Activated naive CD8-positive, alpha-beta T cell treated with anti-CD3 and anti-CD28 coated beads, Interleukin-2, amount 50 U/mL, for 24 hours (primary cell): Measurements from ENCODE around the gene SLC25A1.

Source experiments
- ATAC-seq: fragments of 150-1000 bp; cut with Tn5 transposase; one replicate; pipeline ENCODE4 v1.10.0; 2021
- DNase-seq: peaks from one replicate; pipeline ENCODE4 v3.0.0; 2021
- H3K27ac Mint-ChIP-seq: one replicate; pipeline ENCODE4 v1.8.0; 2021; ENCODE audit warnings: mild to moderate bottlenecking, mixed read lengths
- H3K27me3 Mint-ChIP-seq: one replicate; pipeline ENCODE4 v1.8.0; 2021; ENCODE audit warnings: mixed read lengths
- H3K36me3 Mint-ChIP-seq: one replicate; pipeline ENCODE4 v1.8.0; 2021; ENCODE audit warnings: low read depth, mixed read lengths
- H3K4me1 Mint-ChIP-seq: one replicate; pipeline ENCODE4 v1.8.0; 2021; ENCODE audit warnings: mixed read lengths
- H3K4me3 Mint-ChIP-seq: one replicate; pipeline ENCODE4 v1.8.0; 2021; ENCODE audit warnings: mild to moderate bottlenecking, moderate library complexity, mixed read lengths
- H3K9me3 Mint-ChIP-seq: one replicate; pipeline ENCODE4 v1.8.0; 2021; ENCODE audit warnings: mixed read lengths

SLC25A1 gene

GRCh38 chr22:19149047-19149883 is 29.3 kb downstream of the SLC25A1 start:
- Mint-ChIP-seq H3K4me3 (no peak overlapping the region), H3K36me3 (no peaks in the 10 kb centered on the region), H3K9me3 (no peaks in the 10 kb centered on the region), H3K4me1 (peaks cover 12% of the 10 kb centered on the region), H3K27ac (no peak overlapping the region), H3K27me3 (peaks cover 49% of the 10 kb centered on the region)
- ATAC-seq (no peak), DNase-seq (no peak)

GRCh38 chr22:19148417-19149046 is 30.0 kb downstream of the SLC25A1 start:
- Mint-ChIP-seq H3K27ac (no peak overlapping the region), H3K9me3 (no peaks in the 10 kb centered on the region), H3K4me3 (no peak overlapping the region), H3K36me3 (peaks cover 2% of the 10 kb centered on the region), H3K27me3 (peaks cover 45% of the 10 kb centered on the region), H3K4me1 (peaks cover 18% of the 10 kb centered on the region)
- ATAC-seq (no peak), DNase-seq (no peak)

GRCh38 chr22:19147195-19147780 is 31.2 kb downstream of the SLC25A1 start:
- ATAC-seq (no peak), DNase-seq (no peak)
- H3K4me3 Mint-ChIP-seq, result no peak overlapping the region
- no peaks in the 10 kb centered on the region for H3K9me3 Mint-ChIP-seq
- H3K27ac Mint-ChIP-seq, result no peak overlapping the region
- H3K27me3 Mint-ChIP-seq, result peaks cover 36% of the 10 kb centered on the region
- H3K4me1 Mint-ChIP-seq, result peaks cover 23% of the 10 kb centered on the region
- H3K36me3 Mint-ChIP-seq, result peaks cover 2% of the 10 kb centered on the region

GRCh38 chr22:19146215-19146968 is 32.1 kb downstream of the SLC25A1 start:
- ATAC-seq (no peak), DNase-seq (no peak)
- Mint-ChIP-seq H3K9me3 (no peaks in the 10 kb centered on the region), H3K27me3 (peaks cover 28% of the 10 kb centered on the region), H3K4me3 (no peak overlapping the region), H3K4me1 (peaks cover 23% of the 10 kb centered on the region), H3K27ac (no peak overlapping the region), H3K36me3 (peaks cover 3% of the 10 kb centered on the region)

GRCh38 chr22:19143967-19144400 is 34.6 kb downstream of the SLC25A1 start:
- DNase-seq (peak; percentile 43), ATAC-seq (no peak)
- peaks cover 9% of the 10 kb centered on the region for H3K36me3 Mint-ChIP-seq
- peak overlapping the region; percentile 95 for H3K4me3 Mint-ChIP-seq
- H3K27ac Mint-ChIP-seq, result peak overlapping the region; percentile 86
- H3K27me3 Mint-ChIP-seq, result peaks cover 18% of the 10 kb centered on the region
- H3K4me1 Mint-ChIP-seq, result peaks cover 16% of the 10 kb centered on the region
- no peaks in the 10 kb centered on the region for H3K9me3 Mint-ChIP-seq

GRCh38 chr22:19143212-19143611 is 35.3 kb downstream of the SLC25A1 start:
- H3K36me3 Mint-ChIP-seq, result peaks cover 9% of the 10 kb centered on the region
- H3K4me3 Mint-ChIP-seq, result peak overlapping the region; percentile 95
- H3K27ac Mint-ChIP-seq, result no peak overlapping the region
- H3K4me1 Mint-ChIP-seq, result peaks cover 16% of the 10 kb centered on the region
- H3K27me3 Mint-ChIP-seq, result peaks cover 13% of the 10 kb centered on the region
- no peaks in the 10 kb centered on the region for H3K9me3 Mint-ChIP-seq
- DNase-seq (no peak), ATAC-seq (no peak)

GRCh38 chr22:19142394-19142793 is 36.1 kb downstream of the SLC25A1 start:
- peaks cover 5% of the 10 kb centered on the region for H3K27me3 Mint-ChIP-seq
- H3K36me3 Mint-ChIP-seq, result peaks cover 9% of the 10 kb centered on the region
- peaks cover 16% of the 10 kb centered on the region for H3K4me1 Mint-ChIP-seq
- ATAC-seq (no peak), DNase-seq (no peak)
- H3K9me3 Mint-ChIP-seq, result no peaks in the 10 kb centered on the region
- H3K4me3 Mint-ChIP-seq, result no peak overlapping the region
- no peak overlapping the region for H3K27ac Mint-ChIP-seq

- DNase-seq (no peak), ATAC-seq (no peak)
- H3K27ac Mint-ChIP-seq, result no peak overlapping the region
- peaks cover 21% of the 10 kb centered on the region for H3K36me3 Mint-ChIP-seq
- H3K4me3 Mint-ChIP-seq, result no peak overlapping the region
- no peaks in the 10 kb centered on the region for H3K27me3 Mint-ChIP-seq
- H3K4me1 Mint-ChIP-seq, result peaks cover 16% of the 10 kb centered on the region
- no peaks in the 10 kb centered on the region for H3K9me3 Mint-ChIP-seq
These were observed 38.6 kb downstream of the SLC25A1 start for GRCh38 chr22:19139974-19140373.

- Mint-ChIP-seq H3K36me3 (peaks cover 22% of the 10 kb centered on the region), H3K27me3 (no peaks in the 10 kb centered on the region), H3K27ac (no peak overlapping the region)
These were observed 39.6 kb downstream of the SLC25A1 start for GRCh38 chr22:19139001-19139356.

GRCh38 chr22:19138217-19139000 is 40.1 kb downstream of the SLC25A1 start:
- Mint-ChIP-seq H3K36me3 (peaks cover 20% of the 10 kb centered on the region), H3K27me3 (no peaks in the 10 kb centered on the region), H3K27ac (no peak overlapping the region), H3K9me3 (no peaks in the 10 kb centered on the region), H3K4me3 (no peak overlapping the region), H3K4me1 (peaks cover 4% of the 10 kb centered on the region)
- ATAC-seq, result no peak
- no peak for DNase-seq

More at GRCh38 chr22:19139001-19139356, 39.6 kb downstream of the SLC25A1 start:
- ATAC-seq, result no peak
- DNase-seq, result no peak
- H3K9me3 Mint-ChIP-seq, result no peaks in the 10 kb centered on the region
- no peak overlapping the region for H3K4me3 Mint-ChIP-seq
- H3K4me1 Mint-ChIP-seq, result peaks cover 9% of the 10 kb centered on the region

GRCh38 chr22:19137384-19138216 is 40.9 kb downstream of the SLC25A1 start:
- Mint-ChIP-seq H3K27me3 (no peaks in the 10 kb centered on the region), H3K27ac (no peak overlapping the region)

GRCh38 chr22:19136915-19137314 is 41.6 kb downstream of the SLC25A1 start:
- H3K27me3 Mint-ChIP-seq, result no peaks in the 10 kb centered on the region
- H3K9me3 Mint-ChIP-seq, result no peaks in the 10 kb centered on the region
- H3K27ac Mint-ChIP-seq, result no peak overlapping the region
- H3K4me3 Mint-ChIP-seq, result no peak overlapping the region
- peaks cover 20% of the 10 kb centered on the region for H3K36me3 Mint-ChIP-seq
- ATAC-seq (no peak), DNase-seq (no peak)
- no peaks in the 10 kb centered on the region for H3K4me1 Mint-ChIP-seq

More at GRCh38 chr22:19137384-19138216, 40.9 kb downstream of the SLC25A1 start:
- ATAC-seq (no peak), DNase-seq (no peak)
- peaks cover 20% of the 10 kb centered on the region for H3K36me3 Mint-ChIP-seq
- H3K4me1 Mint-ChIP-seq, result peaks cover under 1% of the 10 kb centered on the region
- no peaks in the 10 kb centered on the region for H3K9me3 Mint-ChIP-seq
- H3K4me3 Mint-ChIP-seq, result no peak overlapping the region

GRCh38 chr22:19134874-19135273 is 43.7 kb downstream of the SLC25A1 start:
- ATAC-seq, result no peak
- Mint-ChIP-seq H3K4me1 (no peaks in the 10 kb centered on the region), H3K9me3 (no peaks in the 10 kb centered on the region), H3K27me3 (no peaks in the 10 kb centered on the region), H3K4me3 (no peak overlapping the region), H3K27ac (no peak overlapping the region), H3K36me3 (peaks cover 21% of the 10 kb centered on the region)
- no peak for DNase-seq
